ENCODE measurements around the gene LRRC8B.
"Not testable (repeated sequence)": the region's sequence is repeated elsewhere in the genome, so short reads cannot be mapped to it uniquely, and the experiment has no call there.

The LRRC8B gene

GRCh38 chr1:89525169-89525855 is 683 bp downstream of the LRRC8B start:
- DNase-seq: peak; percentile 51 to 55

- no peak for DNase-seq
Observed at GRCh38 chr1:89527256-89527655, 2.6 kb downstream of the LRRC8B start.

GRCh38 chr1:89527750-89528381 is 3.2 kb downstream of the LRRC8B start:
- DNase-seq: no peak

GRCh38 chr1:89528382-89528780 is 3.8 kb downstream of the LRRC8B start:
- no peak for DNase-seq

GRCh38 chr1:89529196-89529595 is 4.6 kb downstream of the LRRC8B start:
- no peak for DNase-seq

- no peak for DNase-seq
Observed at GRCh38 chr1:89530444-89531089, 5.9 kb downstream of the LRRC8B start.

GRCh38 chr1:89531480-89532139 is 7.0 kb downstream of the LRRC8B start:
- DNase-seq: no peak

GRCh38 chr1:89532228-89532627 is 7.6 kb downstream of the LRRC8B start:
- DNase-seq: no peak

- no peak for DNase-seq
Observed at GRCh38 chr1:89532866-89533265, 8.2 kb downstream of the LRRC8B start.

- no peak for DNase-seq
Observed at GRCh38 chr1:89535537-89535936, 10.9 kb downstream of the LRRC8B start.

GRCh38 chr1:89536555-89537341 is 12.1 kb downstream of the LRRC8B start:
- DNase-seq: no peak

GRCh38 chr1:89538361-89538760 is 13.7 kb downstream of the LRRC8B start:
- DNase-seq: no peak

GRCh38 chr1:89539128-89539527 is 14.5 kb downstream of the LRRC8B start:
- no peak for DNase-seq

- no peak for DNase-seq
Observed at GRCh38 chr1:89540406-89540970, 15.9 kb downstream of the LRRC8B start.

- no peak for DNase-seq
Observed at GRCh38 chr1:89542345-89542744, 17.7 kb downstream of the LRRC8B start.

GRCh38 chr1:89543632-89544031 is 19.0 kb downstream of the LRRC8B start:
- DNase-seq: not testable (repeated sequence)

- no peak for DNase-seq
Observed at GRCh38 chr1:89545264-89546038, 20.8 kb downstream of the LRRC8B start.

GRCh38 chr1:89546082-89546889 is 21.7 kb downstream of the LRRC8B start:
- no peak for DNase-seq

- DNase-seq: no peak
Observed at GRCh38 chr1:89546934-89547562, 22.4 kb downstream of the LRRC8B start.

GRCh38 chr1:89547563-89548116 is 23.0 kb downstream of the LRRC8B start:
- no peak for DNase-seq
